NCI-H2107 treated with DMSO at 0.1 percent for 48 hours (cell line): Measurements from ENCODE around the gene TNFAIP2.

Experiments
- DNase-seq: peaks from one replicate; lab custom pipeline; 2025; ENCODE audit not compliant: unreplicated experiment; lab: John Stamatoyannopoulos, UW

The TNFAIP2 gene

DNA sequence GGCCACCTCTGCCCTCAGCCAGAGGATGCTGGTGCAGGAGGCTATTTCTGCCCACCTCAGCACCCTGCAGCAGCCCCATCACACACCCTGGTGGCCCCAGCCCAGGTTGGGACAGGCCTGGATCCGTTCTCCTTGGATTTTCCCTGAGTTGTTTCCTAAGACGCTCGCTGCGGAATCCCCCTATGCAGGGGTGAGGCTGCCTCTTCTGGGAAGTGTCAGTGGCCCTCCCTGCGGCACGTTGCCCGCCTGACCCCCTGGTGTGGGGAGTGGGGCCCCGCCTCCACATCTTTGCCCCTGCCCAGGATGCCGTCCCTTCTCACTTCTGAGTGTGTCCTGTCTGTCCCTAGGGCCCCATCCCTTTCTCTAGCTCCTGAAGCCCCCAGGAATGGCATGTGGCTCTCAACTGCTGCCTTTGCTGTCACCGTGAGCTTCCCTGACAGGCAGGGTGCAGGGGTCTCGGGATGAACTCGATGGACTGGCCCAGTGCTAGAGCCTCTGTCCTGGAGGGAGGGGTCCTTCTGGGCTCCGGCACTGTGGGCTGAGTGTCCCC is 29.3 kb upstream of the TNFAIP2 start:
- DNase-seq, result no peak

DNA sequence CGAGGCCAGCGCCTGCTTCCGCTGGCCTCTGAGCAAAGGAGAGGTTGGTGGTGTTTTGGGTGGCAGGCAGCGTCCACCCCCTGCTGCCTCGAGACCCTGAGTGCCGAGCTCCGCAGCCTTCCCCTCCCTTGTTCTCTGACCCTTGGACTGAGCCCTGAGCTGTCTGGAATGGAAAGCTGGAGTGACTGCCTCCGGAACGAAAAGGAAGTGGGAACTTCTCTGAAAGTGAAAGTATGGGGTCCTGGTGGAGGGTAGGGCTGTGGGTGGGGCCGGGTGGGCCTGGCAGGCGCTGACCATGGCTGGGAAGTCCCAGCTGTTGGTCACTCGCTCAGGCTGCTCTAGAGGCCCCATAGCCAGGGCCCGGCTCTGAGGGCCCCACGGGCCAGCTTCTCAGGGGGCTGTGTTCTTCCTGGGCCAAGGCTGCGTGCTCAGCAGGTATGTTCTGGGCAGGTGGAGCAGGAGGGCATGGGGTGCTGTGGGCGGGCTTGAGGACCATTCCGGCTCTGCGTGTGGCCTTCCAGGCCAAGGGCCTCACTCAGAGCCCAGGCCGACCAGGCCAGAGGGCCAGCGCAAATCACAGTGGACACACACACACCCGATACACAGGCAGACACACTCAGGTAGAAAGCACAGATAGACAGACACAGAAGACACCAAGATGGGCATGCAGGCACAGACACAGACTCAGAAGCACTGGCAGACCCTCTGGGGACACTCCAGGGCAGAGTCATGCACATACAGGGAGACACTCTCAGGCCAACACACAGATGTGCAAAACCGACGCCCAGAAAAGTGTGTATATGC is 28.7 kb upstream of the TNFAIP2 start, which contains the start of gene EXOC3L4:
Gene EXOC3L4 (plus strand): TSS at position 320 of the 804 bp plus-strand sequence. CDS start 5,495 bp downstream, outside the sequence.
- no peak for DNase-seq

DNA sequence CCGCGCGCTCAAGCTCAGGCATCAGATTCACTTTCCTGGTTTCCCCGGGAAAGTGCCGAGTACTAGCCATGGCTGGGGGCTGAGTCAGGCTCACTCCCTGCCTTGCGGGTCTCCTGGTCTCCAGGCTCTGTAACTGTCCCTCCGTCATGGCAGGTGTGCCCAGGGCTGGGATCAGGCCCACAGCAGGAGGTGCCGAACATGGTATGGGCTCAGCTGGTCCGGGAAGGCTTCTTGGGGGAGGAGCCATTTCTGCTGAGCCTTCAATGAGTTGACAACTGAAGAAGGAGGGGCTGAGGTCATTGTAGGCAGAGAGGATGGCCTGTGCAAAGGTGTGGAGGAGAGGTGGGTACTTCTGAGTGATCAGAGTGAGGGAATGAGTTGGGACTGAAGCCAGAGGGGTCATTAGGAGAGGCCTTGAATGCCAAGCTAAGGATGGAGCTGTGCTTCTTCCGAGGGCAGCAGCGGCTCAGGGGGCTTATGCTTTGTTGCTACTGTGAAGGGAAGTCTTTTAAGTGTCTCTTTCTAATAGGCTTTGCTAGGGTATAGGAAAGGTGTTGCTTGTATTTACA is 28.0 kb upstream of the TNFAIP2 start:
- no peak for DNase-seq

DNA sequence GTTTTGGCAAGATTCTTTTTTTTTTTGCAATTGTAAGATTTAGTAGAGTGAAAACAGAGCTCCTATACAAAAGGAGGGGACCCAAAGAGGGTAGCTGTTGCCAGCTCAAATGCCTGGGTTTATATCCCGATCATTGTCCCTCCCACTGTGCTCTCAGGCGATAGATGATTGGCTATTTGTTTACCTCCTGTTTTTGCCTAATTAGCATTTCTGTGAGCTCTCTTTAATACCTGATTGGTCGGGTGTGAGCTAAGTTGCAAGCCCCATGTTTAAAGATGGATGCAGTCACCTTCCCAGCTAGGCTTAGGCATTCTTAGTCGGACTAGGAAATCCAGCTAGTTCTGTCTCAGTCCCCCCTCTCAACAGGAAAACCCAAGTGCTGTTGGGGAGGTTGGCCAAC is 26.9 kb upstream of the TNFAIP2 start:
- DNase-seq, result no peak

DNA sequence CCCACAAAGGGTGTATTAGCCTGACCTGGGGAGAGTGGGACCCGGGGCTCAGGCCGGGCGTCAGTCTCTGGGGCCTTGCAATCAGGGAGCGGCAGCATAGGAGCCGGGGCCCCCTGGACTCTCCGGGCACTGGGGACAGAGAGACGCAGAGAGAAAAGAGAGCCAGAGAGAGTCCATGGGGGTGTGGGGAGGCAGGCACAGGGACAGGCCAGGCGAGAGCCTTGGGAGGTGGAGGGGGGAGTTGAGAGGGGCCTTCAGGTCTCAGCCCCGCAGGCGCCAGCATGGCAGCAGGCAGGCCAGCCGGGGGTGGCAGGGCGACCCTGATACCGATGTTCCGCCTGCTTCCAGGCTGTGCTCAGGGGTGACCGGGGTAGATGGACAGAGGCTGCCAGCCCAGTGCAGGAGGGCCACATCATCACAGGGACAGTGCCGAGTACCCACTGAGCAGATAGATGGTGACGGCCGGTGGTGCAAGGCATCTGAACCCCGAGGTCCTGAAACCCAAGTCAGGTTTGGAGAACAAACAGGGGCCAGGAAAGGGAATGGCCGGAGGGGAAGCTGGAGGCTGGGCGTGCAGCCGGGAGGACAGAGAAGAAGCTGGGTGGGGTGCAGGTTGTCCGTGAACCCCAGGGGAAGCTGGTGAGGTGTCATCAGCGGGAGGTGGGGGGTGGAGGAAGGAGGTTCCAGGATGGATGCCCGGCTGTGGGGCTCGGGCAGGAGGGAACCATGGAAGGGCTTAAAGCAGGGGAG is 25.8 kb upstream of the TNFAIP2 start:
- DNase-seq, result no peak

DNA sequence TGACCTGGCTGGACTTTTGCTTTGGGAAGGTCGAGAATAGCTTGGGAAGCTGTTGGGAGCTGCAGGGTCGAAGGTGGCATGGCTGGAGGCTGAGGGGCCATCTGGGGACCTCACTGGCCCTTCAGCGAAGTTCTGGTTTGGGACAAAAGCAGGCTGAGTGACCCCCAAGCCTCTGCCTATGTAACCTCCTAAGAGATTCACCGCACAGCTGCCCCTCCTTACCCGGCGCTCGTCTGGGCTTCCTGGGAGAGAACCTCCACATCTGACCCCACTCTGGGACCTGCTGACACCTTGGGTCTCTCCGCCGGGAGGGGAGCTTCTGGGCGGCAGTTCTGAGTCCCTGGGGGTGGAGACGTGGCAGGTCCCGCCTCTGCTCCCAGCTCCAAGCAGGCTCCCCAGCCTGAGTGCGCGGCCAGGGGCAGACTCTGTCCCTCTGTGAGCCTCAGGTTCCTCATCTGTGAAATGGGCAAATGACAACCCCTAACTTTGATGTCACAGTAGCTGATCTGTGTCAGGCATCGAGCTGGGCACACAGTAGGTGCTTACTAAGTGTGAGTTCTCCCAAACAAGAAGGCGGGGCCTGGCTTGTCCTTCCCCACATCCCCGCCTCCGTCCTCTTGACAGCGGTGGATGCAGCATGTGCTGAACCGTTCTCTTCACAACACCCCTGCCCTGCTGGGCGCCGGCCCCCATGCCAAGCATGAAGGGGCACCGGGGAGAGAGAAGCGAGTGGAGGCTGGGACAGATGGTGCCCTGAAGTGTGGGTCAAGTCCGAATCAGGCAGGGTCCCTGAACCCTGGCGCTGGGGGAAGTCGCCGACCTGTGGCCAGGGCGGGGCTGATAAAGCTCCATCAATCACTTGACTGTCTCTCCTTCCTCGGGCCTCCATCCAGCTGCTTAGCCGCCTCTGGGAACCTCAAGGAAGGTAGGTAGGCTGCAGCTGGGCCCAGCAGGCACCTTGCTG is 25.0 kb upstream of the TNFAIP2 start:
- DNase-seq, result no peak

DNA sequence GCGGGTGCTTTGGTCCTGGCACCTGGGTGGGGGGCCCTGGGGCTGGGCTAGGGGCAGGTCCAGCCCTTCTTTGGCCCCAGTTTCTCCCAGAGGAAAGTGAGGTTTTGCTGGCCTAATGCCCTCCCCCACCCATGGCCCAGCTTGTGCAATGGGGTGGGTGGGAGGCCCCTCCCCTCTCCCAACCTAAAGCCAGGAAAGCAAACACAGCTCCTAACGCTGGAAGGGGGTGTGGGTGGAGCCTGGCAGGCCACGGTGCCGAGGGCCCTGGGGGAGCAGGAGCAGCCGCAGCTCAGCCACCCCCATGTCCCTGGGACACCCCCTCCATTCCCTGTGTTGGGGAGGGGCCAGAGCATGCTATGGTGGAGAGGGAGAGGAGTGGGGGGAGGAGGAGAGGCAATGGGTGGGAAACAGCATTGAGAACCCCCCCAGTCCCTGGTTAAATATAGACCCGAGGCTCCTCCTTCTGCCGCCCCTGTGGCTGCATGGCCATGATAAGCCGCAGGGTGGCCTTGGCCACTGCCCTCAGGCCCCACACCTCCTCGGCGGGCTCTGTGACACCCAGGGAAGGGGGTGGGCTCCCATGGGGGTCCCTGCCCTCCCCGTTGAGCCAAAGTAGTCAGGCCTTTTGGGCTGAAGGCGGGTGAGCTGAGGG is 24.1 kb upstream of the TNFAIP2 start:
- DNase-seq, result no peak

DNA sequence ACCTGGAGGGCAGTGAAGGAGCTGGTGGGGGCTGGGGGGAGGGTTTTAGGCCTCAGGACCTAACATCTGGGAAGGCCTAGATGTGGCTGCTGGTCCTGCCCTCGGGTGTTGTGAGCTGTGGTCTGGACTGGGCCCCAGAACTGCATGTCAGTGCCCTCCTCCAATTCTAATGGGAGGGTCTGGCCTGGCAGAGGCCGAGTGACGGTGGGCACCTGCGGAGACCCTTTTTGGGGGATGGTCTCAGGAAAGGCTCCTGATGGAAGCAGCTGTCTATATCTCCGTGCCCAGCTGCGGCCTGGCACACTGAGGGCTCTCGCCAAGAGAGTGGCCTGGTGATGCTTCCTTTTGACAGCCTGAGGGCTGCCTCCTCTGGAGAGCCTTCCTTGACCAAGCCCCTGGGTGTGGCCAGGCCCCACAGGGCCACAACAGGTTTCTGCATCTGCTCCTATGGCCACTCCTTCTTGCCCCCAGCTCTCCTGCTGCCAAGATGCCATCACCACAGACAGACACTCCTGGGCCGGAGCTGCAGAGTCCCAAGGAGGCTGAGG is 23.5 kb upstream of the TNFAIP2 start:
- no peak for DNase-seq

DNA sequence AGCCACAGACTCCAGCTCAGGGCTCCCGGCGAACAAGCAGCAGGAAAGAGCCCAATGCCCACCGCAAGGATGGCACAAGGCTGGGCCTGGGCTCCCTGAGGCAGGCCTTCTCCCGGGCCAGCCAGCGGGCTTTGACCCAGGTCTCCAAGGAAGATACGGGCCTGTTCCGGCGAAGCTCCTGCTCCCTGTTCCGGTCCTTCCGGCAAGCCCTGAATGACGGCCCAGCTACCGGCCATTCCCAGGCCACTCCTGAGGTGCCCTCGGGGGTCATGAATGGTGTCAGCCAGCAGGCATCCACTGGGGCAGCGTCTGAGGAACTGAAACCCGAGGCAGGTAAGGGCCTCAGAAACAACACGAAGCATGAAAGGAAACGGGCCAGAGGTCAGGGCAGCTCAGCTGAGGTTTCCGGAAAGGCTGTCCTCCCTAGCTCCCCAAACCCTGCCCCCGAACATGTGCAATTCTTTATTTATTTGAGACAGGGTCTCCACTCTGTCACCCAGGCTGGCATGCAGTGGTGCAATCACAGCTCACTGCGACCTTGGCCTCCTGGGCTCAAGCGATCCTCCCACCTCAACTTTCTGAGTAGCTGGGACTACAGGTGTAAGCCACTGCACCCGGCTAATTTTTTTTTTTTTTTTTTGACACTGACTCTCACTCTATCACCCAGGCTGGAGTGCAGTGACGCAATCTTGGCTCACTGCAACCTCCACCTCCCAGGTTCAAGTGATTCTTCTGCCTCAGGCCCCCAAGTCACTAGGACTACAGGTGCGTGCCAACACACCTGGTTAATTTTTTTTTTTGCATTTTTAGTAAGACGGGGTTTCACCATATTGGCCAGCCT is 22.8 kb upstream of the TNFAIP2 start:
- no peak for DNase-seq

DNA sequence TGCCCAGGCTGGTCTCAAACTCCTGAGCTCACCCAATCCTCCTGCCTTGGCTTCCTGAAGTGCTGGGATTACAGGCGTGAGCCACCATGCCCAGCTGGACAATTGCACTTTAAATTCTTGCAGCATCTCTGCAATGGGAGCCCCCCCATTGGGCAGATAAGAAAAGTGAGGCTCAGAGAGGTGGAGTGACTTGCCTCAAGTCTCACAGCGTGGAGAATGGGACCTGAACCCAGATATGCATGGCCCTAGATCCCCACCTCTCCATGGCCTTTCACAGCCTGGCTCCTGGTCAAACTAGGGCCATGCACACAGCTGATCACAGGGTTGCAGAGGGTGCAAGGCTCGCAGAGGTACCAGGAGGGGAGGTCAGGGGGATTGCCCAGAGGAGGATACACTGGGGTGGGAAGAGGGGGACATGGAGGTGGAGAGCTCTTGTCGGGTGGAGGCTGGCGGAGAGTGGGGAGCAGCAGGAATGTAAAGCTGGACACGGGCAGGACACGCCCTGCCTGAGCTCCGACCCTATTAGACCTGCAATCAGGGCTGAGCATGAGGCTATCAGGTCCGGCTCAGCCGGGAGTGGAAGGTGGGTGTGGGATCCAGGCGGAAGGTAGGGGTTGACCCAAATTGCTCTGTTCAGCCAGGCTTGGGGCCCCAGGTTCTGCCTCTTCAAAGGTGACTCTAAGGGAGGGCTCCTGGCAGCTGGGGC is 21.9 kb upstream of the TNFAIP2 start:
- no peak for DNase-seq

DNA sequence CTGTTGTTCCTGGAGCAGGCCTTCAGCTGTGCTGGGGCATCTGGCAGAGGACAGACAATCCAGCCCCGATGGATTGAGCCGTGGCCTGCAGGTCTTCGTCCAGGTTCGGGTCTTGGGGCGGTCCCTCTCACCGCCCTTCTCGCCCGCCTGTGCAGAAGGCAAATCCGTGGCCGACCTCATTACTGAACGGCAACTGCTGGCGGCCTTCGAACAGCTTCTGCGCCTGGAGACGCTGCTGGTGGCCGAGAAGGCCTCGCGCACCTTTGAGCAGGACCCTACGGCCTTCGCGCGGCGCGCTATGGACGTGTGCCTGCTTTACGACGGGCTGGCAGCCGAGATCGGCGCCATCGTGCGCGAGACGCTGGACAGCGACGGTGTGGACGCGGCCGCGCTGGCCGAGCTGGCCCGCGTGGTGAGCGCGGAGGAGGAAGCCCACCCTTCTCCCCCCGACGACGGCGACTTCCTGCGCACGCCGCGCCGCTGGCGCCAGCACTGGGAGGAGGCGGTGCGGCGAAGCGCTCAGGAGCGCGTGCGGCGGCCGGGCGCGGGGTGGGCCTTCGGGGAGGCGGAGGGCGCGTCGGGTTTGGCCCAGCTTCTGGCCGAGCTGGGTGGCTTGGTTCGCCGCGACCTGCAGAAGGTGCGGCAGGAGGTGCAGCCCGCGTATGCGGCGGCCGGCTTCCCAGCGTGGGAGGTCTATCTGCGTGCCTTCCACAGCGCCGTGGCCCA is 21.1 kb upstream of the TNFAIP2 start:
- no peak for DNase-seq

DNA sequence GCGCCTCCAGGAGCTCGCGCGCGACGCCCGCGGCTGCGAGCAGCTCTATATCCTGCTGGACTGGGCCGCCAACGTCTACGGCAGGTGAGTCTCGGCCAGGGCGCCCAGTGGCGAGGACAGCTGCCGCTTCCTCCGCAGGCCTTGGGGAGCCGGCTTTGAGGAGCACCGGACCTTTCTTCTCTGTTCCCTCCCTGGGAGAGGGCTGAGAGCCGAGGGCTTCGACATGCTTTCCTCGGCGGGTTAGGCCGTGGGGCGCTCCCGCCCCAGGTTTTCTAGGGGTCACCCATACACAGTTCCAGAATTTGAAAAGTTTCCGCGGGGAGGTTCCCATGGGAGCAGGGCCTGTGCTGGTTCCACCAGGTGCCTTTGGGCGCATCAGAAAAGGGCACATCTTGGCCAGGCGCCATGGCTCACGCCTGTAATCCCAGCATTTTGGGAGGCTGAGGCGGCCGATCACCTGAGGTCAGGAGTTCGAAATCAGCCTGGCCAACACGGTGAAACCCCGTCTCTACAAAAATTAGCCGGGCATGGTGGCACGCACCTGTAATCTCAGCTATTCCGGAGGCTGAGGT is 20.5 kb upstream of the TNFAIP2 start:
- no peak for DNase-seq

DNA sequence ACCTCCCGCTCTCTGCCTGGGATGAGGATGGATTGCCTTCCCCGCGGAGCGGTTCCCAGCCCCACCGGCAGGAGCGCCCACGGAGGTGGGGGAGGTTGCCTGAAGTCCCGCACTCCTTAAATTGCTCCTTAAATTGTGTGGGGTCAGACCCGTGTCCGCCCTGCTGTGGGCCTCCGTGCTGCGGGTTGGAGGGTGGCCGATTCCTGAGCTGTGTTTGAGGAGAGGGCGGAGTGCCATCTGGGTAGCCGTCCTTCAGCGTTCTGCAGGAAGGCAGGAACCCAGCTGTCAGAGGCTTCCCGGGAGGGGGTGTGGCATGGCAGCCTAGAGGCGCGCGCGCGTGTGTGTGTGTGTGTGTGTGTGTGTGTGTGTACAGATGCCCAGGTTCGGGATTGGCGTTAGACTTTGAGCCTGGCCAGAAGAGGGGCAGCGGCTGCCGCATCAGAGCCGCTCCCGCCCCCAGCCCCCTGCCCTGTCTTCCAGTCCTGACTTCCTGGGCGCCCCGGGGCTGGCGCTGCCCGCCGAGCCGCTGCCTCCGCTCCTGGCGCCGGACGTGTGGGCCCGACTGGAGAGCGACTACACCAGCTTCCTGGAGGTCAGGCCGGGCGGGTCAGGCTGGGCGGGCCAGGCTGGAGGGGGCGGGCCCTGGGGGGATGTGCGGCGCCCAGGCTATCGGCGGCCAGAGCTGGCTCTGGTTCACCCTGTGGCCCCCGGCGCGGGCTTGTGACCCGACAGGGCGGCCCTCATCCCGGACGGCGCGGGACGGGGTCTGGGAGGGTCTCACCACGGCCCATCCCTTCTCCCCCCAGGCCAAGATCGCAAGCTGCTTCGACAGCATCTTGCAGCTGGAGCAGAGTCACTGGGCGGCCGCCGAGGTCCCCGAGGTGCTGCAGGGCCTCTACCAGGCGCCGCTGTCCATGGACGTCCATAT is 19.5 kb upstream of the TNFAIP2 start:
- DNase-seq, result peak; percentile 81

DNA sequence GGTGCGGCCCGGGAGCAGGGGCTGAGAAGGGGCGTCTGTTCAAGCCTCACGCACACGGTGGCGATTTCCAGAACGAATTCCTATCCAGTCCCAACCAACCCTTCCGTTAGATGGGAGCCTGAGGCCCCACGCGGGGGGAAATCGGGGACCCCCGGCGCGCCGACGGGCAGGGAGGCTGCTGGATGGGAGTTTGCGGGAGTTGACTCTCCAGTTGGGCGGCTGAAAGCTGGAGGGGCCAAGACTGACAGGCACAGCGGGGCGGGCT is 18.9 kb upstream of the TNFAIP2 start:
- DNase-seq, result no peak

DNA sequence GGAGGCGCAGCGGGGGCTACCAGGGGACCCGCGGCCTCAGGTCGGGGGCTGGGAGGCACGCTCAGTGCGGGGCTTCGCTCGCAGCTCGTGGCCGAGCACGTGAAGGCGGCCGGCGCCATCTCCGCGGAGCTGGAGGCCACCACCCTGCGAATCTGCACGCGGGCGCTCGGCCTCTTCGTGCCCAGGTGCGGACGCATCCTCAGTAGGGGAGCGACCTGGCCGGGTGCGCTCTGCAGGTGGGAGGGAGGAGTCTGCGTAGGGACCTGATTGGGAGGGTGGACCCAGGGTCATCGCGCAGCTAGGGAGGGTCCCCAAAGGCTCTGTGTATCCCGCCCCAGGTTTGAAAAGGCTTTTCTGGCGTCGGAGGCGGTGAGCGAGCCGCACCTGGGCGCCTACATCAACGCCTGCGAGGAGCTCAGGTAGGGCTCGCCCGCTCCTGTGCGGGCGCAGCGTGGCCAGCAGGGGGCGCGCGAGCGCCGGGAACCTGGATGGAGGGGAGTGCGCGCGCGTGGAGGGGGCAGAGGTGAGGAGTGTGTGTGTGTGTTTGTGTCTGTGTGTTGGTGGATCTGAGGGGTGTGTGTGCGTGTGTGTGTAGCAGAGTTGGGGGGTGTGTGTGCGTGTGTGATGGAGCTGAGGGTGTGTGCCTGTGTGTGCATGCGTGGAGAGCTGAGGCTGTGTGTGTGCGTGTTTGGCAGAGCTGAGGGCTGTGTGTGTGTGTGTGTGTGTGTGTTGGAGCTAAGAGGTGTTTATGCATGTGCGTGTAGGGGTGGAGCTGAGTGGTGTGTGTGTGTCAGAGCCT is 18.4 kb upstream of the TNFAIP2 start:
- peak; percentile 83 for DNase-seq
